Mesendoderm (in vitro differentiated cells): ENCODE results near the gene HERC3.
A peak's percentile ranks its signal among the peaks of the same experiment; 100 is the strongest.

ENCODE experiments used
- DNase-seq: peaks from one replicate; pipeline ENCODE4 v3.0.0; 2013
- H2AK5ac ChIP-seq: 2 replicates; pipeline ENCODE4 v1.6.1; 2013; ENCODE audit warnings: low read length, inconsistent platforms
- H2BK120ac ChIP-seq: 2 replicates; pipeline ENCODE4 v1.6.1; 2013; ENCODE audit warnings: low read depth, mild to moderate bottlenecking, low read length, moderate library complexity, mixed read lengths
- H2BK15ac ChIP-seq: replicated peaks from 2 replicates; pipeline ENCODE4 v1.6.1; 2013; ENCODE audit warnings: low read depth, mild to moderate bottlenecking, moderate library complexity
- H2BK5ac ChIP-seq: 2 replicates; pipeline ENCODE4 v1.6.1; 2013; ENCODE audit warnings: low read length, inconsistent platforms
- H3K18ac ChIP-seq: 2 replicates; pipeline ENCODE4 v1.6.1; 2013; ENCODE audit warnings: mild to moderate bottlenecking, low read length, mixed read lengths
- H3K23ac ChIP-seq: one replicate; pipeline ENCODE4 v1.6.1; 2013; ENCODE audit warnings: low read length
- H3K27ac ChIP-seq: 2 replicates; pipeline ENCODE4 v1.5.1; 2013; ENCODE audit warnings: low read depth, mild to moderate bottlenecking, inconsistent platforms, low read length, moderate library complexity
- H3K27me3 ChIP-seq: 2 replicates; pipeline ENCODE4 v1.6.1; 2013; ENCODE audit warnings: low read length, control low read depth, mild to moderate bottlenecking, inconsistent platforms; ENCODE audit not compliant: insufficient read depth, poor library complexity
- H3K36me3 ChIP-seq: 2 replicates; pipeline ENCODE4 v1.6.1; 2013; ENCODE audit warnings: low read length, inconsistent platforms; ENCODE audit not compliant: control insufficient read depth, insufficient read depth
- H3K4ac ChIP-seq: one replicate; pipeline ENCODE4 v1.6.1; 2013; ENCODE audit warnings: low read depth, mild to moderate bottlenecking, low read length, moderate library complexity
- H3K4me1 ChIP-seq: 2 replicates; pipeline ENCODE4 v1.6.1; 2013; ENCODE audit warnings: low read depth, low read length, inconsistent platforms; ENCODE audit not compliant: control insufficient read depth
- H3K4me2 ChIP-seq: 2 replicates; pipeline ENCODE4 v1.6.1; 2013; ENCODE audit warnings: low read length
- H3K4me3 ChIP-seq: 2 replicates; pipeline ENCODE4 v1.5.1; 2013; ENCODE audit warnings: mild to moderate bottlenecking, low read length
- H3K56ac ChIP-seq: one replicate; pipeline ENCODE4 v1.6.1; 2013; ENCODE audit warnings: low read length
- H3K79me1 ChIP-seq: 2 replicates; pipeline ENCODE4 v1.6.1; 2013; ENCODE audit warnings: low read length, inconsistent platforms
- H3K79me2 ChIP-seq: 2 replicates; pipeline ENCODE4 v1.6.1; 2013; ENCODE audit warnings: mild to moderate bottlenecking, low read length; ENCODE audit not compliant: control insufficient read depth, insufficient read depth
- H3K9ac ChIP-seq: 2 replicates; pipeline ENCODE4 v1.6.1; 2013; ENCODE audit warnings: low read length, inconsistent platforms
- H4K5ac ChIP-seq: one replicate; pipeline ENCODE4 v1.6.1; 2013; ENCODE audit warnings: low read length
- H4K8ac ChIP-seq: one replicate; pipeline ENCODE4 v1.6.1; 2013; ENCODE audit warnings: low read depth, mild to moderate bottlenecking, control low read depth, low read length, moderate library complexity
- WGBS: extraction: QIAGEN DNeasy Blood & Tissue Kit; methylation state at CpG from one replicate; pipeline ENCODE4 v1.1.7; 2013; ENCODE audit warnings: low lambda C conversion rate, missing lambda C conversion rate; ENCODE audit not compliant: insufficient coverage; ENCODE audit errors: extremely low coverage; 5-methylcytosine and 5-hydroxymethylcytosine counted together

HERC3 gene

DNA sequence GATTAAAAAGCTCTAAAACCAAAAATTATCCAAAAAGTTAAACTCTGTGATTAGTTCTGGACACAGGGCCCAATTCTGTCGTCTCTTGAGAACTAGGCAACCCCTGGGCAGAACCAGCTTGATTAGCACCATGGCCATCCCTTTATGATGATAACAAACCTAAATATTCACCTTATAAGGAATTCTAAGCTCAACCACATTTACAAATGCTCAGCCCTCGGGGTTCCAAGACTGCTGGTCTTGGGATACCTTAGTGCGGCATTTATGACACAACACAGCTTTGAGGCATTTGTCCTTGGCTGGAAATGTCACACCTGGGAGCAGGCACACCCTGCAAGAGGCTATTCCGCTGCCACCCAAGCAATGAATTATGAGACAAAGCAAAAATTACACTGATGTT is 132.9 kb downstream of the HERC3 start:
- WGBS = no CpG with 5 or more reads among the region's 4 CpGs

DNA sequence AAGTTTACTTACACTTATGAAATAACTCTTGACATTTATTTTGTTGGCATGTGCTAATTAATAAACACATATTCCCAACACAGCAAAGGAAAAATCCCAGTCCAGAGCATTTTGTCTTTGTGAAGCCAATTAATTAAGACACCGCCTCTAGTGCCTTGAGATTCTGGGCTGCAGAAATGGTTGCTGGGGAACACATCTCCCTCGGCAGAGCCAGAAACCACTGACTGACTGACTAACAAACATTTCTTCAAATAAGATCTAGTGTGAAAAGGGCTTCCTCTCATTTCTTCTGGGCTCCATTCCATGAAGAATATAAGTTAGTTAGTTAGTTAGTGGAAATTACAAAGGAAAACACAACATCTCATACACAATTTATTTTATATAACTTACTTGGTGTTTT is 133.7 kb downstream of the HERC3 start:
- H3K36me3 ChIP-seq = no peaks in the 10 kb centered on the region
- H3K9ac ChIP-seq = no peak overlapping the region
- no peak overlapping the region for H3K23ac ChIP-seq
- H3K4me1 ChIP-seq = no peaks in the 10 kb centered on the region
- DNase-seq = no peak
- H2BK5ac ChIP-seq = no peak overlapping the region
- no peak overlapping the region for H3K4me2 ChIP-seq
- no CpG with 5 or more reads among the region's 2 CpGs for WGBS
- H3K18ac ChIP-seq = no peak overlapping the region
- no peak overlapping the region for H2BK15ac ChIP-seq
- H2BK120ac ChIP-seq = no peak overlapping the region
- H3K79me1 ChIP-seq = no peaks in the 10 kb centered on the region
- no peak overlapping the region for H3K4me3 ChIP-seq
- H3K27ac ChIP-seq = no peak overlapping the region
- H2AK5ac ChIP-seq = no peak overlapping the region
- H3K56ac ChIP-seq = no peak overlapping the region
- H4K8ac ChIP-seq = no peak overlapping the region
- H3K27me3 ChIP-seq = no peaks in the 10 kb centered on the region
- no peak overlapping the region for H3K4ac ChIP-seq
- H4K5ac ChIP-seq = no peak overlapping the region
- no peaks in the 10 kb centered on the region for H3K79me2 ChIP-seq

More for the DNA sequence above, 132.9 kb downstream of the HERC3 start:
- no peak overlapping the region for H2AK5ac ChIP-seq
- H3K4ac ChIP-seq = no peak overlapping the region
- H2BK15ac ChIP-seq = no peak overlapping the region
- no peaks in the 10 kb centered on the region for H3K79me2 ChIP-seq
- no peaks in the 10 kb centered on the region for H3K27me3 ChIP-seq
- no peak overlapping the region for H3K18ac ChIP-seq
- no peak overlapping the region for H4K5ac ChIP-seq
- H3K4me1 ChIP-seq = no peaks in the 10 kb centered on the region
- no peaks in the 10 kb centered on the region for H3K79me1 ChIP-seq
- no peak overlapping the region for H3K4me3 ChIP-seq
- no peak overlapping the region for H3K9ac ChIP-seq
- H3K4me2 ChIP-seq = no peak overlapping the region
- no peak overlapping the region for H3K27ac ChIP-seq
- H2BK5ac ChIP-seq = no peak overlapping the region
- H3K56ac ChIP-seq = no peak overlapping the region
- H3K23ac ChIP-seq = no peak overlapping the region
- peak; percentile 10 for DNase-seq
- no peaks in the 10 kb centered on the region for H3K36me3 ChIP-seq
- no peak overlapping the region for H2BK120ac ChIP-seq
- H4K8ac ChIP-seq = no peak overlapping the region

GRCh38 chr4:88728146-88728545 is 135.9 kb downstream of the HERC3 start:
- Histone ChIP-seq H3K4me1 (no peaks in the 10 kb centered on the region), H3K23ac (no peak overlapping the region), H4K8ac (no peak overlapping the region), H3K4me3 (no peak overlapping the region), H3K18ac (no peak overlapping the region), H3K36me3 (no peaks in the 10 kb centered on the region), H3K9ac (no peak overlapping the region), H3K4me2 (no peak overlapping the region), H2BK15ac (no peak overlapping the region), H2BK120ac (no peak overlapping the region), H3K79me1 (no peaks in the 10 kb centered on the region), H4K5ac (no peak overlapping the region), H2AK5ac (no peak overlapping the region), H3K56ac (no peak overlapping the region), H3K27ac (no peak overlapping the region), H3K79me2 (no peaks in the 10 kb centered on the region), H3K27me3 (no peaks in the 10 kb centered on the region), H2BK5ac (no peak overlapping the region), H3K4ac (no peak overlapping the region)
- DNase-seq = no peak
- WGBS = no CpG with 5 or more reads among the region's 6 CpGs

GRCh38 chr4:88729146-88729760 is 137.0 kb downstream of the HERC3 start:
- Histone ChIP-seq H3K9ac (no peak overlapping the region), H3K4me2 (no peak overlapping the region), H2BK15ac (no peak overlapping the region), H3K27me3 (no peaks in the 10 kb centered on the region), H4K8ac (no peak overlapping the region), H3K36me3 (no peaks in the 10 kb centered on the region), H2AK5ac (no peak overlapping the region), H3K4ac (no peak overlapping the region), H3K27ac (no peak overlapping the region), H3K18ac (no peak overlapping the region), H3K4me3 (no peak overlapping the region), H3K56ac (no peak overlapping the region), H3K23ac (no peak overlapping the region), H3K4me1 (no peaks in the 10 kb centered on the region), H4K5ac (no peak overlapping the region), H2BK120ac (no peak overlapping the region), H2BK5ac (no peak overlapping the region), H3K79me2 (no peaks in the 10 kb centered on the region), H3K79me1 (no peaks in the 10 kb centered on the region)
- no CpG with 5 or more reads among the region's 6 CpGs for WGBS
- DNase-seq = no peak

GRCh38 chr4:88730811-88731210 is 138.5 kb downstream of the HERC3 start:
- Histone ChIP-seq H3K18ac (no peak overlapping the region), H3K4me3 (no peak overlapping the region), H3K27ac (no peak overlapping the region), H3K4ac (no peak overlapping the region), H3K27me3 (no peaks in the 10 kb centered on the region), H3K79me2 (no peaks in the 10 kb centered on the region), H2BK15ac (no peak overlapping the region), H2BK5ac (no peak overlapping the region), H3K4me1 (no peaks in the 10 kb centered on the region), H2AK5ac (no peak overlapping the region), H3K23ac (no peak overlapping the region), H3K9ac (no peak overlapping the region), H4K8ac (no peak overlapping the region), H3K56ac (no peak overlapping the region), H3K79me1 (no peaks in the 10 kb centered on the region), H4K5ac (no peak overlapping the region), H3K36me3 (no peaks in the 10 kb centered on the region), H3K4me2 (no peak overlapping the region), H2BK120ac (no peak overlapping the region)
- WGBS = no CpG with 5 or more reads among the region's 5 CpGs
- DNase-seq = no peak

GRCh38 chr4:88731381-88731780 is 139.1 kb downstream of the HERC3 start:
- H2BK15ac ChIP-seq = no peak overlapping the region
- DNase-seq = no peak
- H2BK120ac ChIP-seq = no peak overlapping the region
- no peak overlapping the region for H3K4ac ChIP-seq
- no peaks in the 10 kb centered on the region for H3K79me2 ChIP-seq
- H3K56ac ChIP-seq = no peak overlapping the region
- no peaks in the 10 kb centered on the region for H3K27me3 ChIP-seq
- H3K27ac ChIP-seq = no peak overlapping the region
- H3K9ac ChIP-seq = no peak overlapping the region
- H2BK5ac ChIP-seq = no peak overlapping the region
- no peak overlapping the region for H4K5ac ChIP-seq
- H3K79me1 ChIP-seq = no peaks in the 10 kb centered on the region
- no peaks in the 10 kb centered on the region for H3K4me1 ChIP-seq
- H3K4me3 ChIP-seq = no peak overlapping the region
- no peak overlapping the region for H4K8ac ChIP-seq
- no peak overlapping the region for H3K18ac ChIP-seq
- H3K4me2 ChIP-seq = no peak overlapping the region
- no CpG with 5 or more reads among the region's 4 CpGs for WGBS
- no peak overlapping the region for H2AK5ac ChIP-seq
- H3K23ac ChIP-seq = no peak overlapping the region
- H3K36me3 ChIP-seq = no peaks in the 10 kb centered on the region
